HepG2 (cell line): ENCODE measurements around the gene GUK1. TPM values are rescaled to one million over a fixed set of nuclear protein-coding genes. Genes with fewer than 3 reads are reported as not detected.

ENCODE experiments used
- ARHGAP35 ChIP-seq: sonication (generic); formaldehyde crosslinking; IDR thresholded peaks from 2 replicates; pipeline ENCODE4 v1.9.0; 2022; ENCODE audit warnings: mild to moderate bottlenecking, inconsistent platforms, moderate library complexity, missing genetic modification reagents, borderline replicate concordance
- FOXC1 ChIP-seq: sonication (generic); formaldehyde crosslinking; IDR thresholded peaks from 2 replicates; pipeline ENCODE4 v1.8.0; 2022; ENCODE audit warnings: mild to moderate bottlenecking, missing genetic modification reagents, borderline replicate concordance
- HDAC6 ChIP-seq: fragments of 200-600 bp; sonication (generic); IDR thresholded peaks from 2 replicates; pipeline ENCODE4 v1.7.0; 2017; ENCODE audit warnings: mild to moderate bottlenecking, antibody characterized with exemption, low read length, low read depth
- HMGXB3 ChIP-seq: sonication (generic); formaldehyde crosslinking; IDR thresholded peaks from 2 replicates; pipeline ENCODE4 v1.4.0; 2020; ENCODE audit warnings: missing genetic modification reagents, borderline replicate concordance
- ISL2 ChIP-seq: sonication (generic); formaldehyde crosslinking; IDR thresholded peaks from 2 replicates; pipeline ENCODE4 v1.5.0; 2020; ENCODE audit warnings: missing genetic modification reagents
- ISX ChIP-seq: sonication (generic); formaldehyde crosslinking; conservative IDR thresholded peaks from 2 replicates; pipeline ENCODE4 v1.5.0; 2020; ENCODE audit warnings: missing genetic modification reagents
- KAT7 ChIP-seq: IDR thresholded peaks from 2 replicates; pipeline ENCODE4 v1.6.1; 2018; ENCODE audit warnings: borderline replicate concordance, missing compliant biosample characterization
- NONO ChIP-seq, 2 experiments: fragments of 450-650 bp in 1 of 2; sonication (generic) in 1 of 2; formaldehyde crosslinking in 1 of 2; IDR thresholded peaks in 1 of 2; conservative IDR thresholded peaks in 1 of 2; 2 replicates each; pipeline versions ENCODE4 v1.6.1 to v1.8.0; 2017 to 2022; ENCODE audit warnings: mild to moderate bottlenecking in 1 of 2, missing genetic modification reagents in 1 of 2, moderate library complexity in 1 of 2
- ZBTB34 ChIP-seq: sonication (generic); formaldehyde crosslinking; IDR thresholded peaks from 2 replicates; pipeline ENCODE4 v1.8.0; 2022; ENCODE audit warnings: mild to moderate bottlenecking, missing genetic modification reagents
- ZBTB46 ChIP-seq: sonication (generic); formaldehyde crosslinking; IDR thresholded peaks from 2 replicates; pipeline ENCODE4 v1.4.0; 2020; ENCODE audit warnings: mild to moderate bottlenecking, missing genetic modification reagents, borderline replicate concordance
- ZFX ChIP-seq: sonication (generic); formaldehyde crosslinking; IDR thresholded peaks from 2 replicates; pipeline ENCODE4 v1.4.0; 2020; ENCODE audit warnings: mild to moderate bottlenecking, low read depth, missing genetic modification reagents, moderate library complexity
- ZNF326 ChIP-seq: sonication (generic); formaldehyde crosslinking; IDR thresholded peaks from 2 replicates; pipeline ENCODE4 v1.4.0; 2020; ENCODE audit warnings: missing genetic modification reagents, borderline replicate concordance
- ZNF337 ChIP-seq: sonication (generic); formaldehyde crosslinking; IDR thresholded peaks from 2 replicates; pipeline ENCODE4 v1.5.1; 2020; ENCODE audit warnings: missing genetic modification reagents, low read depth, mild to moderate bottlenecking, borderline replicate concordance
- ZNF44 ChIP-seq: sonication (generic); formaldehyde crosslinking; IDR thresholded peaks from 2 replicates; pipeline ENCODE4 v1.5.1; 2020; ENCODE audit warnings: mild to moderate bottlenecking, missing genetic modification reagents
- ZNF446 ChIP-seq: sonication (generic); formaldehyde crosslinking; IDR thresholded peaks from 2 replicates; pipeline ENCODE4 v1.5.0; 2020; ENCODE audit warnings: mild to moderate bottlenecking, missing genetic modification reagents
- ZNF556 ChIP-seq: sonication (generic); formaldehyde crosslinking; IDR thresholded peaks from 2 replicates; pipeline ENCODE4 v1.4.0; 2020; ENCODE audit warnings: mild to moderate bottlenecking, missing genetic modification reagents, borderline replicate concordance
- ZNF558 ChIP-seq: sonication (generic); formaldehyde crosslinking; IDR thresholded peaks from 2 replicates; pipeline ENCODE4 v1.9.0; 2022; ENCODE audit warnings: mild to moderate bottlenecking, missing genetic modification reagents, borderline replicate concordance
- ZNF569 ChIP-seq: sonication (generic); formaldehyde crosslinking; IDR thresholded peaks from 2 replicates; pipeline ENCODE4 v1.5.0; 2020; ENCODE audit warnings: mild to moderate bottlenecking, missing genetic modification reagents, moderate library complexity, borderline replicate concordance
- ZNF737 ChIP-seq: sonication (generic); formaldehyde crosslinking; IDR thresholded peaks from 2 replicates; pipeline ENCODE4 v1.5.0; 2020; ENCODE audit warnings: missing genetic modification reagents, mild to moderate bottlenecking, borderline replicate concordance
- ZNF740 ChIP-seq: sonication (generic); formaldehyde crosslinking; IDR thresholded peaks from 2 replicates; pipeline ENCODE4 v1.4.0; 2020; ENCODE audit warnings: missing genetic modification reagents
- polyA plus RNA-seq, 8 experiments: library from polyadenylated mRNA; depleted of rRNA in 3 of 8; stranded (reverse) in 7 of 8; unstranded in 1 of 8; fragments of >200 nt; fragmentation: Illumina TruSeq in 4 of 8; extraction: Trizol in 4 of 8; gene quantifications; 2 replicates each; pipeline versions ENCODE4 v1.2.1 to v1.2.3, GENCODE V29; 2011 to 2016; ENCODE audit warnings: low read depth in 4 of 8, missing spikeins in 1 of 8, mixed read lengths in 1 of 8; ENCODE audit not compliant: insufficient read depth in 1 of 8
- total RNA-seq, 5 experiments: library from RNA; depleted of rRNA; stranded (reverse); fragments of >200 nt; fragmentation: Illumina TruSeq; extraction: Trizol; gene quantifications; 2 replicates each; pipeline ENCODE4 v1.2.3, GENCODE V29; 2016; ENCODE audit warnings: low read depth in 1 of 5

GUK1 gene
- total and polyA plus RNA-seq, 2 of the 13 experiments (the other 11 are each of a cell fraction or from before 2014, with no cell fraction given), result 116 to 154 TPM

- peak; percentile 97 for TF ChIP-seq ZFX (CRISPR knock-in tag)
- TF ChIP-seq ZNF558, result peak; percentile 90; the same call in 1 of the 2 replicates
- no peak for TF ChIP-seq ISL2 (CRISPR knock-in tag)
- TF ChIP-seq FOXC1, result peak; percentile 12; the same call in 1 of the 2 replicates
- no peak for TF ChIP-seq ARHGAP35 (CRISPR knock-in tag)
- TF ChIP-seq ZBTB46, result no peak
- no peak for TF ChIP-seq ZNF337 (CRISPR knock-in tag)
- 0 out of 2 replicates have a peak, but pooled peaks have one; percentile 46 for TF ChIP-seq ZNF556
- TF ChIP-seq ZNF44, result 0 out of 2 replicates have a peak, but pooled peaks have one; percentile 37
- TF ChIP-seq ZNF569 (CRISPR knock-in tag), result no peak
- no peak for TF ChIP-seq KAT7 (CRISPR knock-in tag)
- TF ChIP-seq NONO (IDR thresholded peaks at IDR 0.05), result no peak
- TF ChIP-seq NONO (CRISPR knock-in tag; conservative IDR thresholded peaks at IDR 0.05), result peak; percentile 76; the same call in 1 of the 2 replicates
- TF ChIP-seq HDAC6, result no peak
- peak; percentile 28; the same call in 1 of the 2 replicates for TF ChIP-seq ZNF740 (CRISPR knock-in tag)
- no peak for TF ChIP-seq ZNF737
- TF ChIP-seq ISX (CRISPR knock-in tag), result no peak
- no peak for TF ChIP-seq ZNF446 (CRISPR knock-in tag)
- TF ChIP-seq HMGXB3 (CRISPR knock-in tag), result no peak
- TF ChIP-seq ZNF326, result no peak
- no peak for TF ChIP-seq ZBTB34 (CRISPR knock-in tag)
These were observed 25.5 kb downstream of the GUK1 start, which contains the start of gene IBA57 (continued) for GRCh38 chr1:228165372-228166169.
